Measurements from ENCODE around the gene CDADC1. TPM values are rescaled to one million over a fixed set of nuclear protein-coding genes. Genes with fewer than 3 reads are reported as not detected.
"Not testable (repeated sequence)": the region's sequence is repeated elsewhere in the genome, so short reads cannot be mapped to it uniquely, and the experiment has no call there.

The CDADC1 gene
- total RNA-seq, 1 donor, result 3.8 TPM

GRCh38 chr13:49287995-49288394 is 40.3 kb downstream of the CDADC1 start:
- DNase-seq (ENCODE audit: low read depth), result no peak
- TF ChIP-seq, protein P1, sequence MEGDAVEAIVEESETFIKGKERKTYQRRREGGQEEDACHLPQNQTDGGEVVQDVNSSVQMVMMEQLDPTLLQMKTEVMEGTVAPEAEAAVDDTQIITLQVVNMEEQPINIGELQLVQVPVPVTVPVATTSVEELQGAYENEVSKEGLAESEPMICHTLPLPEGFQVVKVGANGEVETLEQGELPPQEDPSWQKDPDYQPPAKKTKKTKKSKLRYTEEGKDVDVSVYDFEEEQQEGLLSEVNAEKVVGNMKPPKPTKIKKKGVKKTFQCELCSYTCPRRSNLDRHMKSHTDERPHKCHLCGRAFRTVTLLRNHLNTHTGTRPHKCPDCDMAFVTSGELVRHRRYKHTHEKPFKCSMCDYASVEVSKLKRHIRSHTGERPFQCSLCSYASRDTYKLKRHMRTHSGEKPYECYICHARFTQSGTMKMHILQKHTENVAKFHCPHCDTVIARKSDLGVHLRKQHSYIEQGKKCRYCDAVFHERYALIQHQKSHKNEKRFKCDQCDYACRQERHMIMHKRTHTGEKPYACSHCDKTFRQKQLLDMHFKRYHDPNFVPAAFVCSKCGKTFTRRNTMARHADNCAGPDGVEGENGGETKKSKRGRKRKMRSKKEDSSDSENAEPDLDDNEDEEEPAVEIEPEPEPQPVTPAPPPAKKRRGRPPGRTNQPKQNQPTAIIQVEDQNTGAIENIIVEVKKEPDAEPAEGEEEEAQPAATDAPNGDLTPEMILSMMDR (IDR thresholded peaks at IDR 0.05; ENCODE audit: insufficient read depth, low read length), result no peak
- H3K4me3 ChIP-seq (ENCODE audit: low read depth, low read length), result no peak overlapping the region

DNA sequence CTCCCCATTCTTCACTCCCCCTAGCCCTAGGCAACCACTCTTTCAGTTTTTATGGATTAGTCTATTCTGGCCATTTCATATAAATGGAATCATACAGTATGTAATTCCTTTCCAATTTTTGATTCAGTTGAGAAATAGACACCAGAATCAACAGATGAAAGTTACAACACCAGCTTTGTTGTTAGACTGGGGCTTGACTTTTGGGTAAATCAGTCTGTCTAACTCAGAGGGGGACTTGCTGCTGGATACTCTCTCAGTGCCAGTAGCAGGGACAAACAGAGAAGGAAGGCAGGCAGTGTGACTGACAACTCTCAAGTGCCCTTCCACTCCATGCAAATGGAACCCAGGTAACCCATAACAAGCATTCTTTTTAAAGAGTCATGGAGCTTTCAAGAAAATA is 40.7 kb downstream of the CDADC1 start:
- TF ChIP-seq, protein P1 (IDR thresholded peaks at IDR 0.05; ENCODE audit: insufficient read depth, low read length), result no peak
- DNase-seq (ENCODE audit: low read depth), result no peak
- H3K4me3 ChIP-seq (ENCODE audit: low read depth, low read length), result no peak overlapping the region

DNA sequence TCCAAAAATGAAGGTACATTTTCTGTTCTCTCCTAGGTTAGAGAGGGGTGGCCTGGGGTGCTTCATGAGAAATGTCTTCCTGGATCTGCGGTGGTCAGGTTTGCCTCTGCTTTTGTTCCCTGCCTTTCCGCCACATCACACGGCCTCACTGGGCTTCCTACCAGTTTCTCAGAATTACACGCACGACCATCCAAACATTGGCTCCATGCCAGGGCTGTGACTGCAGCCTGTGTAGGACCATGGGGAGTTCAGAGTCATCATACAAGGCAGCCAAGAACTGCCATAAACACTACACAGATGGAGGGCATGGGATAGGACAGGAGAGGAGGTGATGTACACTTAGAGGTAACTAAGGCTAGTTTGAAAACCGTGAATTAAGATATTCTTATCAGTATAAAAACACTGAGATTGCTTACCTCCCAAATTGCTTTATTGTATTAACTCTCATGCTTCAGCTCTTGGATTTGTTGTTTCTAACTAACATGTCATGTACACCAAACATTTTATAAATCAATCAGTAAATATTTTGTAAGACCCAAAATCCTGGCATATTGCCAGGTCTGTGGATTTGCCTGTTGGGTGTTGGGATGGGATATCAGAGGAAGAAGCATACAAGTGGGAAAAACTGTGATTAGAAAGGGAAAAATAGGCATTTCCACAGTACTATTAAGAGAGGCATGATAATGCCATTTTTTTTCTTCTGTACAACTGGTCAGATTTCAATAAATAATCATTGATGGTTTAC is 45.2 kb downstream of the CDADC1 start:
- TF ChIP-seq, protein P1 (IDR thresholded peaks at IDR 0.05; ENCODE audit: insufficient read depth, low read length), result no peak

DNA sequence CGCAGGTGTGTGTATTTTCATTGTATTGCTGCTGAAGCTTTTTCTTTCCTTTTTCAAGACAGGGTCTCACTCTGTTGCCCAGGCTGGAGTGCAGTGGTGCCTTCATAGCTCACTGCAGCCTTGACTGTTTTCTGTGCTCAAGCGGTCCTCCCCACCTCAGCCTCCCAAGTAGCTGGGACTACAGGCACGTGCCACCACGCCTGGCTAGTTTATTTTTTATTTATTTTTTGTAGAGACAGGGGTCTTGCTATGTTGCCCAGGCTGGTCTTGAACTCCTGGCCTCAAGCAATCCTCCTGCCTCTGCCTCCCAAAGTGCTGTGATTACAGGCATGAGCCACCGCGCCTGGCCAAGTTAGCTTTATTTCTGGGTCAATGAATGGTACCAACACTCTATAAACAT is 47.0 kb downstream of the CDADC1 start:
- not testable (repeated sequence) for H3K4me3 ChIP-seq (ENCODE audit: low read depth, low read length); DNase-seq (ENCODE audit: low read depth)

More for the DNA sequence above, 45.2 kb downstream of the CDADC1 start:
- H3K4me3 ChIP-seq (ENCODE audit: low read depth, low read length), result no peak overlapping the region
- peak; percentile 84 for DNase-seq (ENCODE audit: low read depth)

DNA sequence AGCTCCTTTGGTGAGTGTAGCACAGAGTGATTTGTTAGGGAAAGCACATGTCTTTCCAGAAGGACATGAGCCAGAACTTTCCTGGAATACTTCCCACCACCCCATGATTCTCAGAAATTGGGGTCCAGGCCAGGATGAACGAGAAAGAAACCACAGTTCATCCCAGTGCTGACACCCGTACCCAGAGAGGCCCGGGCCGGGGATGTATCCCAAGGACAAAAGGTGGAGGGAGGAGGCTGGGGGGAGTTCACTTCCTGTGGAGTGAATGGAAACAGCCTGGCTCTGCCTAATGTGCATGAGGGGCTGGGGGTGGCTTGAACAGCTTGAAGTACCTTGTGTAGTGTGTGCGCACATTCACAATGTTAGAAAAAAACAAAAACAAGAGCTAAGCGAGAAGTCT is 47.5 kb downstream of the CDADC1 start:
- no peak for DNase-seq (ENCODE audit: low read depth)
- TF ChIP-seq, protein P1 (IDR thresholded peaks at IDR 0.05; ENCODE audit: insufficient read depth, low read length), result no peak

DNA sequence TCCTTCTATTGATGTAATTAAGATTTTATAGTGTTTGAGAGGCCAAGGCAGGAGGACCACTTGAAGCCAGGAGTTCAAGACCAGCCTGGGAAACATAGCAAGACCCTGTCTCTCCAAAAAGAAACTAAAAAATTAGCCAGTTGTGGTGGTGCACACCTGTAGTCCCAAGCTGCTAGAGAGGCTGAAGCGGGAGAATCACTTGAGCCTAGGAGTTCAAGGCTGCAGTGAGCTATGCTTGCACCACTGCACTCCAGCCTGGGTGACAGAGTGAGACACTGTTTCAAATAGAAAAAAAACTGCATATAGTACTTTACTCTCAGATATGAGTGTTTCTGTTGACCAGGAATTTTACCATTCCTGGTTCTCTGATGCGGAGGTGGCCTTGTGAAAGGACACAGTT is 48.9 kb downstream of the CDADC1 start:
- TF ChIP-seq, protein P1 (IDR thresholded peaks at IDR 0.05; ENCODE audit: insufficient read depth, low read length), result no peak
- no peak for DNase-seq (ENCODE audit: low read depth)
- H3K4me3 ChIP-seq (ENCODE audit: low read depth, low read length), result no peak overlapping the region

More for the DNA sequence above, 47.5 kb downstream of the CDADC1 start:
- no peak overlapping the region for H3K4me3 ChIP-seq (ENCODE audit: low read depth, low read length)

- no peak overlapping the region for H3K4me3 ChIP-seq (ENCODE audit: low read depth, low read length)
- TF ChIP-seq, protein P1 (IDR thresholded peaks at IDR 0.05; ENCODE audit: insufficient read depth, low read length), result no peak
- DNase-seq (ENCODE audit: low read depth), result no peak
These were observed 49.6 kb downstream of the CDADC1 start for GRCh38 chr13:49297338-49297737.

All from fibroblast of the aortic adventitia (primary cell).